Subcutaneous adipose tissue (tissue), 4 donors: Measurements from ENCODE around the gene CNOT1. TPM values are rescaled to one million over a fixed set of nuclear protein-coding genes. Genes with fewer than 3 reads are reported as not detected.

ENCODE experiments used
- CTCF ChIP-seq: fragments of 450-650 bp; IDR thresholded peaks from one replicate; pipeline ENCODE4 v1.5.1; 2016; ENCODE audit warnings: low read depth, mild to moderate bottlenecking, control low read depth, antibody characterized with exemption, moderate library complexity
- small RNA-seq: library from RNA; depleted of rRNA; stranded (forward); fragments of <200 nt; gene quantifications from one replicate; pipeline ENCODE3, GENCODE V24; 2016
- total RNA-seq, 4 donors: library from RNA; depleted of rRNA; stranded (reverse); fragments of >200 nt; gene quantifications; one replicate each; pipeline ENCODE4 v1.1.0, GENCODE V29; 2016

Gene CNOT1
- total RNA-seq, 4 donors from 2014 or later = 112 to 136 (median 113) TPM

- no peak for TF ChIP-seq CTCF
These were observed 152.8 kb downstream of the CNOT1 start for GRCh38 chr16:58476791-58477190.

GRCh38 chr16:58475091-58475619 is 154.5 kb downstream of the CNOT1 start:
- TF ChIP-seq CTCF = no peak

- no peak for TF ChIP-seq CTCF
These were observed 155.3 kb downstream of the CNOT1 start for GRCh38 chr16:58474296-58474695.

GRCh38 chr16:58472827-58473226 is 156.8 kb downstream of the CNOT1 start:
- TF ChIP-seq CTCF = no peak

- TF ChIP-seq CTCF = no peak
These were observed 157.4 kb downstream of the CNOT1 start for GRCh38 chr16:58472266-58472665.

- no peak for TF ChIP-seq CTCF
These were observed 158.2 kb downstream of the CNOT1 start for GRCh38 chr16:58471209-58471975.

Small RNA genes within 50 kb of the gene (small RNA-seq; reads per million reads assigned to genes)
- gene RNU6-103P (not detected), gene SNORA46 (143 reads per million, percentile 98 among the genes with 10 or more reads in this experiment), gene SNORA50A (not detected)

Other genes with a start within 250 kb of the CNOT1 start
- gene GINS3, start 237.4 kb downstream of the CNOT1 start, total RNA-seq = 10 to 100 TPM in 1 of 4 donors, 1 to 10 TPM in 3; 3.9 to 11.1 (median 5.0) TPM
- 100 to 1,000 TPM in 1 of 4 donors, 10 to 100 TPM in 1, 1 to 10 TPM in 2; 5.3 to 486 (median 45.8) TPM for gene NDRG4, start 129.7 kb downstream of the CNOT1 start, total RNA-seq
- gene SETD6, start 114.3 kb downstream of the CNOT1 start, total RNA-seq = 10 to 100 TPM; 14.6 to 38.2 (median 19.5) TPM
- 10 to 100 TPM in 3 of 4 donors, 1 to 10 TPM in 1; 6.4 to 22.8 (median 15.4) TPM for gene SLC38A7, start 54.9 kb upstream of the CNOT1 start, total RNA-seq
- 10 to 100 TPM; 16.8 to 22.9 (median 19.1) TPM for gene GOT2, start 104.5 kb upstream of the CNOT1 start, total RNA-seq